Measurements from ENCODE around the gene BSG.
"Not testable (repeated sequence)": the region's sequence is repeated elsewhere in the genome, so short reads cannot be mapped to it uniquely, and the experiment has no call there.

The BSG gene

DNA sequence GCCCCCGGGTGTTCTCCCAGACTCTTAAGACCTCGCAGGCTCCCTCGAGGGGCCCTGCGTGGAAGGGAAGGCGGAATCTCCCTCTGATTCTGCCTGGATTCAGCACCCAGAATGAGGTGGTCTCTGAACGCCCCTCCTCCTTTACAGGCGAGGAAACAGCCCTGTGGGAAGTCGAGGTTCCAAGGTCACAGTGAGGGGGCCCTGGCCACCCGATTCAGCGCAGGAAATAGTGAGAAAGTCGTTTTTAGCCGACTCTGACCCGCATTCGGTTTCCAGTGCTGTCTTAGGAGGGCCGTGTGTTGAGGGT is 1.1 kb downstream of the BSG start:
- no peak for FAIRE-seq

DNA sequence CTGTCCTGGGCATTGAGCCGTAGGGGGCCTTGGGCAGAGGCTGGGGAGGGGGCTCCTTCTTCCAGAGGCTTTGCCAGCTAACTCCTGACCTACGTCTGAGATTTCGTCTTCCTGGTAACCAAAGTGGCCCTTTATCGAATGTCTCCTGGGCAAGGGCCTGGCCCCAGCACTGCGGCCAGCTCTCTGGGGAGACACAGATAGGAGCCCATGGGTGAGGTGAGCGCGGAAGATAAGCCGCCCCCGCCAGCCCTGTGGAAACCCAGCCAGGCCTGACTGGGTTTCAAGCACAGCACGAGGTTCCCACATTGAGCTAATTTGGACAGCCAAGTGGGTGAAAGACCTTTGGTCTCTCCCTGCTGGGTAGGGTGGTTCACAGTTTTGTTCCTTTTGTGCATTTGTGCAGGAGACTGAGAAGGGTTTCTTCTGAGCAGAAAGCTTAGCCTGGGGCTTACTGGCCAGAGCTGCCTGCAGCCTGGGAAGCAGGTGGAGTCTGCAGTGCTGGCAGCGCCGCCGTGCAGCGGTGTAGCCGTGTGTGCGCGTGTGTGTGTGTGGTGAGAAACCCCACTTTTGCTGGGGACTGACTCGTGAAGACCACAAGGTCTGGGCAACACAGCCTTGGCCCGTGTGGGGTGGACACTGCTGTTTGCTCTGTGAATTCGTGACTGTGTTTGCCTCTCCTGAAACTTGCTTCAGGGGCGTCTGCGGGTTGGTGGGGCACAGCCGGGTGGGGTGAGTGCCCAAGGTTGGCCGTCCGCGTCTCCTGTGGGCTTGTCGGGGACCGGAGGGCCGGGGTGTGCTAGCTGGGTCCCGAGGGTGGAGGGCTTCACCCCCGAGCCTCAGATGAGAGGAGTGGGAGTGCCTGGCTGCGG is 2.5 kb downstream of the BSG start:
- no peak for FAIRE-seq

DNA sequence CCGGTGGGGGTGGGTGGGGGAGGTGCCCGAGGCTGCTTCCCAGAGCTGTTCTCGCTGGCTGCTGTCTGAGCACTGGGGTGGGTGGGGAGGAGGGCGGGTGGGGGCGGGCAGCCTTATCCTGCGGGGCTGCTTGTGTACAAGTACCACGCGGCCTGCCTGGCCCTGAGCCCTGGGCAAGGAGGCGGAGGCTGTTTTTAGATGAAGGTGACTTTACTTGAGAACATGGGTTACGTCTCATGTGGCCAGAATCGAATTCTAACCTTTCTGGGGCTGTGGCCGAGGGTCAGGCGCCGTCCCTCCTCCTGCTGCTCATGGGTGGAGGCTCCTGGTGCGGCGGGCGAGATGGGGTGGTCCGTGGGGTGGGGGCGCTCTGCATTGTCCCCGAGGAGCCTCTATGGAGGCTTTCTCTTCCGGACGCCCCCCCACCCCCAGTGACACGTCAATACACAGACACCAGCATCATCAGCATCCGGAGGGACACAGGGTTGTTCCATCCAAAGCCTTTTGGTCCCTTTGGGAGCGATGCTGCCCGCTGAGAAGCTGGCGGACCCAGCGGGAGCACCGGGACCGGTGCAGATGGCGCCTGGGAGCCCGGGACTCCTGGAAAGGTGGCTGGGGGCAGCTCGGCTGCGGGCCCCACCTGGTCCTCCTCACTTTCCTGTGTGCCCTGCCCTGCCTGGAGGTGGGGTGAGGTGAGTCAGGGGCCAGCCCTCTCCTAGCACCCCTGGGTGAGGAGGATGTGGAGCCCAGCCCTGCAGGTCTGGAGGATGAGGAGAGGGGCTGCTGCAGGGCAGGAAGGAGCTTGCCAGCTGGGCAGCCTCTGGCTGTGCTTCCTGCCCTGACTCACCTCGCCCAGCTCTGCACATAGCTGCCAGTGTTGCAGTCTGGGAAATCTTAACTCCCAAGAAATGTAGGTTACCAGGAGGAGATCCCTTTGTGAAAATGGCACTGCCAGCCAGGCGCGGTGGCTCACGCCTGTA is 3.4 kb downstream of the BSG start:
- no peak for FAIRE-seq

DNA sequence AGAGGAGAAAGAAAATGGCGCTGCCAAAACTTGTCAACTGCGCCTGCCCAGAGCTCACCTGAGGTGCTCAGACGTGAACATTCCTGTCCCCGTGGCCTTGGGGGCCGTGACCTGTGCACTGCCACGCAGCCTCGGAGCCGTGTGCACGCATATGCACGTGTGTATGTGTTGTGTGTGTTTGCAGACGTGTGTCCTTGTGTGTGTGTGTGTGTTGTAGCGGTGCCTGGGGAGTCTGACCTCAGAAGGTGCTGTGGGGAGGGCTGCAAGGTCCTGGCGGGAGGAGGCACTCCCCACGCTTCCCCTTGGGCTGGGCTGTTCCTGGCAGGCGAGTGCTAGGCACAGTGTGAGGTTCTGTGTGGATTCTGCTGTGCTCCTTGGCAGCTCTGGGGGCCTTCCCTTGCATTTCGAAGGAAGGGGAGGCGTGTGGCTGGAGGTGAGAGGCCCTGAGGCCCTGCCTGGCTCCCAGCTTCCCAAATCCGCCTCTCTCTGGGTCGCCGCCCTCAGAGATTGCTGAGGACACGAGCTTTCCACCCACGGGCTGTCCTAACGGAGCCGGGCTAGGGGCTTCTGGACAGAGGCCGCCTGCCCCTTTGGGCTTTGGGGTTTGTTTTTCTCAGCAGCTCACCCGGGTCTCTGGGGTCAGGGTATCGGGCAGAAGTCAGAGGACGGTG is 4.5 kb downstream of the BSG start:
- no peak for FAIRE-seq

DNA sequence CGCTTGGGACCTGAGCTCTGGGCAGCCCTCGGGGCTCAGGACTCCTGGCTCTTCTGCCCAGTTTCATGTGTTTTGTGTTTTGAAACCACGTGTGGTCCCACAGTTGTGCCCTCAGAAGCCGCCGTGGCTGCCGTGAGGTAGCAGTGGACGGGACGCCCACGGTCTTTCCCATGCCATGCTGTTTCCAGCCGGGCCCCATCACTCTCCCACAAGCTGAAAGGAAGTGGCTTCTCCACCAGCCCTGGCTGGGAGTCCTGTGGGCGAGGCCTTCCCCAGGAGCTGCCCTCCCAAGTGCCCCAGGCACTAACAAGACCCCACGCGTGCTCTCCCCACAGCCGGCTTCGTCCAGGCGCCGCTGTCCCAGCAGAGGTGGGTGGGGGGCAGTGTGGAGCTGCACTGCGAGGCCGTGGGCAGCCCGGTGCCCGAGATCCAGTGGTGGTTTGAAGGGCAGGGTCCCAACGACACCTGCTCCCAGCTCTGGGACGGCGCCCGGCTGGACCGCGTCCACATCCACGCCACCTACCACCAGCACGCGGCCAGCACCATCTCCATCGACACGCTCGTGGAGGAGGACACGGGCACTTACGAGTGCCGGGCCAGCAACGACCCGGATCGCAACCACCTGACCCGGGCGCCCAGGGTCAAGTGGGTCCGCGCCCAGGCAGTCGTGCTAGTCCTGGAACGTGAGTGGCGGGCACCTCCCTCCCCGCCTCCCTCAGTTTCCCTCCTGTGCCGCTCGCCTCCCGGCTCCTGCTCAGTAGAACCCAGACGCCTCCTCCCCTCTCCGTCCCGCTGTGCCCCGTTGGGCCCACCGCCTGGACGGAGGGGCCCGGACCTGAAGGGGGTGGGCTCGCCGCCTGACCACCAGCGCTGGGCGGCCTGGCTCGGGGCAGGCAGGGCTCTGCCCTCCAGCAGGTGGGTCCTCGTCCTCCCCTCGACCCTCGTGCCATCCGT is 5.3 kb downstream of the BSG start:
- no peak for FAIRE-seq

DNA sequence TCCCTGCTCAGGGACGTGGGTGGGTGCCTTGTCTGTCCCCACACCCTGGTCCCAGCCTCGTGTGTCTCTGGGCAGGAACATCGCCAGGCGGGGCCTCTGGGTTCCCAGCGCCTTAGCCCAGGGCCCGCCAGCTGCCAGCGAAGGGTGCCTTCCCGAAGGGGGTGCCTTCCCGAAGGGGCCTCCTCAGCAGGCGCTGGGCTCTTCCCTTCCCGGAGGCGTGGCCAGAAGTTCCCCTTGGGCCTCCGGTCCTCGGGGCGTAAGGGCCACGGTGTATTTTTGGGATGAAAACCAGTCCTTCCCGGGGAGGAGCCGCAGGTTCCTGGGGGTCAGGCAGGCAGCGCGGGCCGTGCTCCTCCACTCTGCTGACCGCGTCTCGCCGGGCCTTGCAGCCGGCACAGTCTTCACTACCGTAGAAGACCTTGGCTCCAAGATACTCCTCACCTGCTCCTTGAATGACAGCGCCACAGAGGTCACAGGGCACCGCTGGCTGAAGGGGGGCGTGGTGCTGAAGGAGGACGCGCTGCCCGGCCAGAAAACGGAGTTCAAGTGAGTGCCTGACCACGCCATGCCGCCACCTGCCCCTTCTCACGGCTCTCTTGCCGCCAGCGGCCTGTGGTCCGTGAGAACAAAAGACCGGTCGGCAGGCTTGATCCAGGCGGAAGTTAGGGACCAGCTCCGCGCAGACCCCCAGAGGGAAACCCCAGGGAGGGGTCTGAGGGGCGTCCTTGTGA is 6.9 kb downstream of the BSG start:
- no peak for FAIRE-seq

DNA sequence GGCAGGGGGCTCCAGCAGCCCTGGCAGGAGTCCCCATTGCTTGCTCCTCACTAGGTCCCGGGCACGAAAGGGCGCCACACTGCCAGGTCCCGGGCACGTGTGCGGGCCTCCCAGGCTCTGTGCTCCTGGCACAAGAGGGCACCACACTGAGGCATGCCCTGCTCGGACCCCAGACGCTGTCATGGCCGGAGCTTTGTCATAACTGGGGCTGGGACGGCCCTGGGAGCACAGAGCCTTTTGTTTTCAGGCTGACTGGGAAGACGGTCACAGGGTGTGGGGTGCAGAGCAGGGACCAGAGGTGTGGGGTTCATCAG is 7.4 kb downstream of the BSG start:
- no peak for FAIRE-seq

DNA sequence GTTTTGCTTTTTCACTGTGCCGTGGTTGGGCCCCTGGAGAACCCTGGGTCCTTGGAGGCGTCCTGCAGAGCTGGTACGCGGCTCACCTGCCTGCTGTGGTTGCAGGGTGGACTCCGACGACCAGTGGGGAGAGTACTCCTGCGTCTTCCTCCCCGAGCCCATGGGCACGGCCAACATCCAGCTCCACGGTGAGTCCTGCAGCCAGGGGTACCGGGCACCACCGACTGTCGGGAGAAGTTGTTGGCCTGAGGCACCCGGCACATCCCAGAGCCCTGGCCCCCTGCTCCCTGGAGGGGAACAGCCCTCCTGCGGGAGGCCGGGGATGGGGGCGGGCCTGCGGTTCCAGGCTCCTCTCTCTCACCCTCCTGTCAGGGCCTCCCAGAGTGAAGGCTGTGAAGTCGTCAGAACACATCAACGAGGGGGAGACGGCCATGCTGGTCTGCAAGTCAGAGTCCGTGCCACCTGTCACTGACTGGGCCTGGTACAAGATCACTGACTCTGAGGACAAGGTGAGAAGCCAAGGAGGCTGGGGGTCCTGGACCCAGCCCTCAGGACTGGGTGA is 8.0 kb downstream of the BSG start:
- FAIRE-seq: no peak

DNA sequence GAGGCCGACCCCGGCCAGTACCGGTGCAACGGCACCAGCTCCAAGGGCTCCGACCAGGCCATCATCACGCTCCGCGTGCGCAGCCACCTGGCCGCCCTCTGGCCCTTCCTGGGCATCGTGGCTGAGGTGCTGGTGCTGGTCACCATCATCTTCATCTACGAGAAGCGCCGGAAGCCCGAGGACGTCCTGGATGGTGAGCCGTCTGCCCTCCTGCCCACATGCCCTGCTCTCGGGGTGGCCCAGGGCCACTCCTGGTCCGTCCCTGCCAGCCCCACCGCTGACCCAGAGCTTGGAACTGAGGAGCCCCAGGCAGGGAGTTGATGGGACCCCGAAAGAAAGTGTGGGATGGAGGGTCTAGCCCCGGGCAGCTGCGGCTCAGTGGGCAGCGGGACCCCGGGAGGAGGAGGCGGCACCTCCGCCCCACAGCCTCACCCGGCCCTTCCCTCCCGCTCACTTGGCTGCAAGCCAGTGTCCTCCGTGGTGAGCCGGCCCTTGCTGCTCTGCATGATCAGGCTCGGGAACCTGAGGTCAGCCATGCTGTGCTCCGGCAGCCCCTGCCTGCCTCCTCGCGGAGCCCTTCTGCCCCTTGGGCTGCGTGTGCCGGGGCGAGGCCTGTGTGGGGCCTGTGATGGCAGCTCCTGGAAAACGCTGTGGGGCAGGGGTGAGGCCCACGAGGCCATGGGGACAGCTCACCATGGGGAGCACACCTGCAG is 9.2 kb downstream of the BSG start:
- no peak for FAIRE-seq

DNA sequence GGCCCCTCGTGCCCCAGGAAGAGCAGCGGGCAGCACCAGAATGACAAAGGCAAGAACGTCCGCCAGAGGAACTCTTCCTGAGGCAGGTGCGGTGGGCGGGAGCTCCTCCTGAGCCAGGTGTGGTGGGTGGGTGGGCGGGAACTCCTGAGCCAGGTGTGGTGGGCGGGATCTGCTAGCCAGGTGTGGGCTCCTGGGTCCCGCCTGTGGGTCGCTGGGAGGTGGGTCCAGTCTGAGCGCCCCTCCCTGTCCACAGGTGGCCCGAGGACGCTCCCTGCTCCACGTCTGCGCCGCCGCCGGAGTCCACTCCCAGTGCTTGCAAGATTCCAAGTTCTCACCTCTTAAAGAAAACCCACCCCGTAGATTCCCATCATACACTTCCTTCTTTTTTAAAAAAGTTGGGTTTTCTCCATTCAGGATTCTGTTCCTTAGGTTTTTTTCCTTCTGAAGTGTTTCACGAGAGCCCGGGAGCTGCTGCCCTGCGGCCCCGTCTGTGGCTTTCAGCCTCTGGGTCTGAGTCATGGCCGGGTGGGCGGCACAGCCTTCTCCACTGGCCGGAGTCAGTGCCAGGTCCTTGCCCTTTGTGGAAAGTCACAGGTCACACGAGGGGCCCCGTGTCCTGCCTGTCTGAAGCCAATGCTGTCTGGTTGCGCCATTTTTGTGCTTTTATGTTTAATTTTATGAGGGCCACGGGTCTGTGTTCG is 10.3 kb downstream of the BSG start:
- no peak for FAIRE-seq

DNA sequence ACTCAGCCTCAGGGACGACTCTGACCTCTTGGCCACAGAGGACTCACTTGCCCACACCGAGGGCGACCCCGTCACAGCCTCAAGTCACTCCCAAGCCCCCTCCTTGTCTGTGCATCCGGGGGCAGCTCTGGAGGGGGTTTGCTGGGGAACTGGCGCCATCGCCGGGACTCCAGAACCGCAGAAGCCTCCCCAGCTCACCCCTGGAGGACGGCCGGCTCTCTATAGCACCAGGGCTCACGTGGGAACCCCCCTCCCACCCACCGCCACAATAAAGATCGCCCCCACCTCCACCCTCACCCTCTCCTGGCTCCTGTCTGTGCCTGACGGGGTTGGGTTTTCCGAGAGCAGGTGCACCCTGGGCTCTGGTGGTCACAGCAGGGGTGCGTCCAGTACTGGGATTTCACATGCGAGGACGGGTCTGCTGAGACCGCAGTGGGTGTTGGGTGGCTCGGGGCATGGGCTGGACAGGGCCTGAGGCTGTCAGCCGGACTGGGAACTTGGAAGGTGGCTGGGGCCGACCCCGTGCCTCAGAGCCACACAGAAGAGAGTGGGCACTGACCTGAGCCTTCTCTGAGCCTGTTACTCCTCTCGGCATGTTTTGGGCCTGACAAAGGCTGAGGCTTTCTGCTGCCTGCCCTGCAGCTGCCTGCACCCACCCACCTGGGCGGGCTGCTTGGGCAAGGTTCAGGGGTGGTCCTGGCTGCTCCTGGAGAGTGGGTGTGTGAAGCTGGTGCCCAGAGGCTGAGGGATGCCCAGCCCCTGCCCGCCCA is 11.0 kb downstream of the BSG start:
- no peak for FAIRE-seq

DNA sequence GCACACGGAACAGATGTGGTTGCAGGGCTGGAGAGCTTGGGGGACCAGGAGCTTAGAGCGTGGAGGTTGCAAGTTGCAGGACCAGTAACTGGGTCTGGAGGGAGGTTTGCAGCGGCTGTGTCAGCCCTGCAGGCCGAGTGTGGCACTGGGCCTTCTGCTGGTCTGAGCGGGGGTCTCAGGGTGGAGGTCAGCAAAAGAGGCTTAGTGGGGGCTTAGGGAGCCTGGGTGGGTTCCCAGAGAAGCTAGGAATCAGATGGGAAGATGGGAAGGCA is 11.5 kb downstream of the BSG start:
- FAIRE-seq: no peak

DNA sequence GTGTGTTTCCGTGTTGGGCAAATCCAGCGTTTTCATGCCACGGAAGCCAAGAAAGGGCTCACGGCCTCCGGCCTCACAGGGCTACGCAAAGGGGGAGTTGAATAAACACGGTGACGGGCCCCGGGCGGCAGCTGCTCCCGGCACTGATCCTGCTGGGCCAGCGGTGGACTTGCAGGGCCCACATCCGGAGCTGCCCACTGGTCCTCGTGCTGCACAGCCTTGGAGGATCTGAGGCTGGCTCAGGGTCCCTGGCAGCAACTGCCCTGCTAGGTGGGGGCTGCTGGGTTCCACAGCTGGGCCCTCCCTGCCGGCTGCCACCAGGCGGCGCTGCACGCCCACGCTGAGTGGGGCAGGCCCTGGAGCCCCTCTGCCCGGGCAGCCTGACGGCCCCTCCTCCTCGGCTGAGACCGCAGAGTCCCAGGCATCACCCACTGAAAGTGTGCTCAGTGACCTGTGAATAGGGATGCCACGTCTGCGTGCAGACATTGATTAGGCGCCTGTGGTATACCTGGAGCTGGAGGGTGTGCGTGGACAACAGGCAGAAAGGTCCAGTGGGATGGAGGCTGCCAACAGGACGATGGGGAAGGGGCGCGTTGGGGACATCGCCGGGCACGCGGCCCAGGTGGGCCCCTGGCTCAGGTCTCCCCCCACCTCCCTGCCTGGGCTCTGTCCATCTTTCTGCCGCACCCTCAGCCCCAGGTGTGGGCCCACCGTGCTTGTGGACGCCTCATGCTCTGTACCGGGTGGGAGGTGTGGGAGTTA is 12.0 kb downstream of the BSG start:
- no peak for FAIRE-seq

DNA sequence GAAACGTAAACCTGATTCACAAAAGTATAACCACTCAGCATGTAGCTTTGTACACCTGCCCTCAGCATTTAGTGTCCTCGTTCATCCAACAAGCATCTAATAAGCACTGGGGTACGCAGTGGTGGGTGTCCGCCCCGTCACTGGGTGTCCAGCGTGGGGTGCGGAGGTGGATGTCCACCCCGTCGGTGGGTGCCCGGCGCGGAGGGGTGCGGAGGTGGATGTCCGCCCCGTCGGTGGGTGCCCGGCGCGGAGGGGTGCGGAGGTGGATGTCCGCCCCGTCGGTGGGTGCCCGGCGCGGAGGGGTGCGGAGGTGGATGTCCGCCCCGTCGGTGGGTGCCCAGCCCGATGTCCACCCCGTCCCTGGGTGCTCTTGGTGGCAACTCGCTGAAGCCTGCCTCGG is 12.8 kb downstream of the BSG start:
- FAIRE-seq: not testable (repeated sequence)

DNA sequence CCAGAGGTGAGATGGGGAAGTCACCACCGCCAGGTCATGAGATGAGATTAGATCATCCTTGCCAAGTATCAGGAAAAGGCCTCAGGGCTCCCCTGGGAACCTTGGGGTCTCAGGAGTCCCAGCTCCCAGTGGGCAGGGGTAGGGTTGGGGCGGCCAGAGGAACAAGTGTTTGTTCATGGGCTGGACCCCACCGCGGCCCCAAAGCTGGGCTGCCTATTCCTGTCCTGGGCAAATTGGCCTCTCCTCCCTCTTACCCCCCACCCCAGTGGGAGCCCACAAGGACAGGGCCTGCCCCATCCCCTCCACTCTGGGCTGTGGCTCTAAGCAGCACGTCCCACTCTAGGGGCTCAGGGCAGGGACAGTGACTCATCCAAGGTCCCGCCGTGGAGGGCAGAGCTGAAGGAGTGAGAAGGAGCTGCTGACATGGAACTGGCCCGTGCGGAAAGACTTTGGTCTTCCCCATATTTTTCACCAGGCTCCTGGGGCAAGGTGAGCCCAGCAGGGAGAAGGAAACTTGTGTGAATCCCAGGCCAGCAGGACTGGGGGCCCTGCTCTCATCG is 13.2 kb downstream of the BSG start:
- no peak for FAIRE-seq

DNA sequence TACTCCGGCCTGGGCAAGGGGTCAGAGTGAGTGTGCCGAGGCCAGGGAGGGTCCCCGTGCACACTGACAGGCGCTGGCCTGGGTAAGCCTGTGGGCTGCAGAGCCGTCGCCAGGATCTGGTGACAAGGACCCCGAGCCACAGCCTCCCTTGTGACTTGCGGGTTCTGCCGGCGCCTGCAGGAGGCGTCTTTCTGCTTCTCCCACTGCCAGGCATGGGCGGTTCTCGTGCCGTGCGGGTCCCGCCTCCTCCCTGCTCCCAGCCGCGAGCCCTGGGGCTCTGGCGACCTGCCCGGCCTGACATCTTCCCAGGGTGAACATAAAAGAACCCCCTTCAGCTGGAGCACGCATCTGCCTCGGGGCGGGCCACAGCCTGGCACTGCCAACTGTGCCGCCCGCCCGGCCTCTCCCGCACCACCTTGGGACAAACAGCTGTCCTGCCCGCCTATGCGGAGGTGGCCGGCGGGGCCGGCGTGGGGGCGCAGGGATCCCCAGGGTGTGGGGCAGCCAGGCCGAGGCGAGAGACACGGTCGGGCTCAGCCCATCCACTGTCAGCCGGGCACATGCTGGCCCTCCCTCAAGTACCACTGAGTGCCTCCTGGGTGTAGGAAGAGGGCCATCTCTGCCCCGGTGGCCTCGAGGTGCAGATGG is 15.8 kb downstream of the BSG start:
- no peak for FAIRE-seq

DNA sequence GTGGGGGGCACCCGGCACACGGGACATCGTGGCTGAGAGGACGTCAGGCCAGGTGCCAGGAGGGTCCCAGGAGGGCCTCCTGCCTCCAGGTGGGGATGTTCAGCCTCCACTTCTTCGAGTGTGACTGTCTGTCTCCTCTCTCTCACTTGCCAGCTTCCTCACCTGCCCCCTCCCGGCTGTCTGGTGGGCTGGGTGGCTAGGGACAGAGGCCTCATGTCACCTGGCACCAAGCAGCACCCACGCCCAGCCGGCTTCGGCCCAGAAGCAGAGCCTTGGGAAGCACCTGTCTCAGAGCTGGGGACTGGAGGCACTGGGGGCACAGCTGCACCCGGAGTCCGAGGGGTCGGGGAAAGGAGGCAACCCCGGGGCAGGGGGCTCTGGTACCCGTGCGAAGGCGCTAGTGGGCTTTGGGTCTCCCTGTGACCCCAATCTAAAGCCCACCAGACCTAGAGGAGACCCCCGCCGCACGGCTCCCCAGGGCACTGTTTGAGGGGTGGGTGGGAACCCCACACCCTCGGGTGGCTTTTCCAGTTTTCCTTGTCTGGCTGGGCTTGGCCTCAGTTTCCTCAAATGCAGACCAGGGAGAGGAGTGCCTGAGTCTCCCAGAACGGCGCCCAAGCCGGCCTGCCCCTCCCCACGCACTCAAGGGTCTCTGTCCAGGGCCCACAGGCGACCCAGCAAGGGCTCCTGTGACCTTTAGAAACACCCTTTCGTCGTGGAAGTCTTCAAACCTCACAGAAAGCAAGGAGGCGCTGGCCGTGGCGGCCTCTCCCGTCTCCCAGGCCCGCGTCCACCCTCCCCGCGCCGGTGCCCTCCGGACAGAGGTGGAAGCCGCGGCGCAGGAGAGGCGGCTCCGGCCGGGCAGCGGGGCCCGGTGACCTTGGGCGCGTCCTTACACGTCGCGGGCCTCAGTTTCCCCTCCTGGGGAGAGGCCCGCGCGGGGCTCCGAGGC is 16.6 kb downstream of the BSG start:
- FAIRE-seq: no peak
